DND-41 (cell line): Measurements from ENCODE around the gene PSMF1.

Experiments
- ATAC-seq: fragments of 200-7000 bp; cut with Tn5 transposase; 3 replicates; pipeline ENCODE4 v1.9.1; 2021; ENCODE audit warnings: low read depth; ENCODE audit not compliant: insufficient read depth
- DNase-seq: peaks from one replicate; pipeline ENCODE4 v3.0.0-alpha.2; 2020
- H2AFZ ChIP-seq: 2 replicates; pipeline ENCODE4 v1.6.0; 2012; ENCODE audit warnings: low read depth, low read length
- H3K27ac ChIP-seq: 2 replicates; pipeline ENCODE4 v1.5.1; 2012; ENCODE audit warnings: low read length, inconsistent platforms
- H3K27me3 ChIP-seq: fragments of 200-600 bp; sonication (generic); 2 replicates; pipeline ENCODE4 v1.6.0; 2012; ENCODE audit warnings: low read length, mild to moderate bottlenecking, inconsistent platforms; ENCODE audit not compliant: insufficient read depth, poor library complexity
- H3K36me3 ChIP-seq: 2 replicates; pipeline ENCODE4 v1.5.1; 2012; ENCODE audit warnings: low read length, inconsistent platforms; ENCODE audit not compliant: insufficient read depth
- H3K4me1 ChIP-seq: 2 replicates; pipeline ENCODE4 v1.5.1; 2012; ENCODE audit warnings: mild to moderate bottlenecking, low read length; ENCODE audit not compliant: insufficient read depth
- H3K4me2 ChIP-seq: 2 replicates; pipeline ENCODE4 v1.6.0; 2012; ENCODE audit warnings: mild to moderate bottlenecking, moderate library complexity, low read length, inconsistent platforms; ENCODE audit not compliant: insufficient read depth
- H3K4me3 ChIP-seq, 2 experiments: fragments of 200-600 bp in 1 of 2; shearing (Covaris generic) in 1 of 2; 2 replicates each; pipeline ENCODE4 v1.5.1; 2012 to 2016; ENCODE audit warnings: inconsistent platforms in 2 of 2, low read length in 2 of 2, mild to moderate bottlenecking in 2 of 2, low read depth in 1 of 2, moderate library complexity in 1 of 2
- H3K79me2 ChIP-seq: 2 replicates; pipeline ENCODE4 v1.6.0; 2012; ENCODE audit warnings: low read length, inconsistent platforms; ENCODE audit not compliant: insufficient read depth
- H3K9ac ChIP-seq: 2 replicates; pipeline ENCODE4 v1.6.0; 2012; ENCODE audit warnings: low read depth, mild to moderate bottlenecking, inconsistent platforms, low read length, moderate library complexity
- H3K9me3 ChIP-seq: 2 replicates; pipeline ENCODE4 v1.5.1; 2012; ENCODE audit warnings: low read length, moderate library complexity, mild to moderate bottlenecking, inconsistent platforms; ENCODE audit not compliant: insufficient read depth, severe bottlenecking
- H4K20me1 ChIP-seq: 2 replicates; pipeline ENCODE4 v1.6.0; 2012; ENCODE audit warnings: low read length; ENCODE audit not compliant: insufficient read depth
- EZH2 ChIP-seq: IDR thresholded peaks from 3 replicates; pipeline ENCODE4 v1.6.1; 2012; ENCODE audit warnings: borderline replicate concordance, low read depth, mild to moderate bottlenecking, moderate library complexity, low read length, inconsistent platforms; ENCODE audit not compliant: severe bottlenecking
- TF ChIP-seq, protein P1 (sequence below): IDR thresholded peaks from 2 replicates; pipeline ENCODE4 v1.5.1; 2012; ENCODE audit warnings: borderline replicate concordance, low read length, moderate library complexity, mild to moderate bottlenecking; ENCODE audit not compliant: poor library complexity, severe bottlenecking; ENCODE audit errors: extremely low read depth

Gene PSMF1

GRCh38 chr20:1125277-1125676, 6.9 kb downstream of the PSMF1 start:
- H3K4me1 ChIP-seq, result peaks cover 33% of the 10 kb centered on the region
- peaks cover 88% of the 10 kb centered on the region for H3K36me3 ChIP-seq
- H3K79me2 ChIP-seq, result peaks cover 55% of the 10 kb centered on the region
- H3K9ac ChIP-seq, result no peak overlapping the region
- no peak overlapping the region for H3K27ac ChIP-seq
- no peaks in the 10 kb centered on the region for H3K27me3 ChIP-seq
- TF ChIP-seq, protein P1, sequence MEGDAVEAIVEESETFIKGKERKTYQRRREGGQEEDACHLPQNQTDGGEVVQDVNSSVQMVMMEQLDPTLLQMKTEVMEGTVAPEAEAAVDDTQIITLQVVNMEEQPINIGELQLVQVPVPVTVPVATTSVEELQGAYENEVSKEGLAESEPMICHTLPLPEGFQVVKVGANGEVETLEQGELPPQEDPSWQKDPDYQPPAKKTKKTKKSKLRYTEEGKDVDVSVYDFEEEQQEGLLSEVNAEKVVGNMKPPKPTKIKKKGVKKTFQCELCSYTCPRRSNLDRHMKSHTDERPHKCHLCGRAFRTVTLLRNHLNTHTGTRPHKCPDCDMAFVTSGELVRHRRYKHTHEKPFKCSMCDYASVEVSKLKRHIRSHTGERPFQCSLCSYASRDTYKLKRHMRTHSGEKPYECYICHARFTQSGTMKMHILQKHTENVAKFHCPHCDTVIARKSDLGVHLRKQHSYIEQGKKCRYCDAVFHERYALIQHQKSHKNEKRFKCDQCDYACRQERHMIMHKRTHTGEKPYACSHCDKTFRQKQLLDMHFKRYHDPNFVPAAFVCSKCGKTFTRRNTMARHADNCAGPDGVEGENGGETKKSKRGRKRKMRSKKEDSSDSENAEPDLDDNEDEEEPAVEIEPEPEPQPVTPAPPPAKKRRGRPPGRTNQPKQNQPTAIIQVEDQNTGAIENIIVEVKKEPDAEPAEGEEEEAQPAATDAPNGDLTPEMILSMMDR, result no peak
- TF ChIP-seq EZH2, result no peak
- no peaks in the 10 kb centered on the region for H3K9me3 ChIP-seq
- DNase-seq (no peak), ATAC-seq (no peak)
- H3K4me3 ChIP-seq, result no peak overlapping the region
- peaks cover 23% of the 10 kb centered on the region for H4K20me1 ChIP-seq
- H3K4me2 ChIP-seq, result no peak overlapping the region
- no peak overlapping the region for H2AFZ ChIP-seq

- H3K9ac ChIP-seq, result no peak overlapping the region
- peaks cover 44% of the 10 kb centered on the region for H3K79me2 ChIP-seq
- TF ChIP-seq, protein P1, result no peak
- no peak for TF ChIP-seq EZH2
- H3K36me3 ChIP-seq, result peaks cover 96% of the 10 kb centered on the region
- H4K20me1 ChIP-seq, result peaks cover 16% of the 10 kb centered on the region
- no peak for ATAC-seq
- H3K27ac ChIP-seq, result no peak overlapping the region
- no peak overlapping the region for H3K4me2 ChIP-seq
- no peaks in the 10 kb centered on the region for H3K9me3 ChIP-seq
- no peak overlapping the region for H3K4me3 ChIP-seq
- H3K4me1 ChIP-seq, result peaks cover 7% of the 10 kb centered on the region; the same call in 1 of the 2 replicates
- H3K27me3 ChIP-seq, result no peaks in the 10 kb centered on the region
- DNase-seq, result no peak
- no peak overlapping the region for H2AFZ ChIP-seq
Observed at GRCh38 chr20:1127840-1128239, 9.4 kb downstream of the PSMF1 start.

GRCh38 chr20:1130058-1130694, 11.8 kb downstream of the PSMF1 start:
- Histone ChIP-seq H2AFZ (no peak overlapping the region), H3K4me2 (no peak overlapping the region), H3K79me2 (peaks cover 34% of the 10 kb centered on the region), H3K9me3 (no peaks in the 10 kb centered on the region), H3K9ac (no peak overlapping the region), H4K20me1 (peaks cover 23% of the 10 kb centered on the region), H3K4me1 (no peaks in the 10 kb centered on the region), H3K36me3 (peaks cover 97% of the 10 kb centered on the region), H3K4me3 (no peak overlapping the region), H3K27ac (no peak overlapping the region), H3K27me3 (no peaks in the 10 kb centered on the region)
- TF ChIP-seq, protein P1, result no peak
- no peak for TF ChIP-seq EZH2
- DNase-seq, result no peak
- no peak for ATAC-seq

DNA sequence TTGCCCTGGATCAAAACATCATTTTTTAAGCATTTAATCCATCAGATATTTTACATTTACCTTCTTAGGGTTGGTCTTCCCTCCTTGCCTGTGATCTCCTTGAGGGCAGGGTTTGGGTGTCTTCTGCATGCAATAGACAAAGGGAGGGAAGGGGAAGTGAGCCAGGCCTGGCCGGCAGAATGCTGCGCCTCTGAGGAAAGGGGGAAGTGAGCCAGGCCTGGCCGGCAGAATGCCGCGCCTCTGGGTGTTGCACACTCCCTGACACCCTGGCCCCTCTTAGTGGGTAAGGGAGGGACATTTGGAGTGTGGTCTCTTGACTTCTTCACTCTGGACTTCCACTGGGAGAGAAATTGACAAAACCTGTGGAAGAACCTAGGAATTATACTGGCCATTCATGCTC, 12.4 kb downstream of the PSMF1 start:
- H3K36me3 ChIP-seq, result peaks cover 97% of the 10 kb centered on the region
- H3K4me2 ChIP-seq, result no peak overlapping the region
- H4K20me1 ChIP-seq, result peaks cover 23% of the 10 kb centered on the region
- H3K9ac ChIP-seq, result no peak overlapping the region
- TF ChIP-seq, protein P1, result no peak
- no peak for TF ChIP-seq EZH2
- H3K27me3 ChIP-seq, result no peaks in the 10 kb centered on the region
- DNase-seq (no peak), ATAC-seq (no peak)
- H3K79me2 ChIP-seq, result peaks cover 28% of the 10 kb centered on the region
- no peaks in the 10 kb centered on the region for H3K9me3 ChIP-seq
- no peaks in the 10 kb centered on the region for H3K4me1 ChIP-seq
- no peak overlapping the region for H3K27ac ChIP-seq
- no peak overlapping the region for H2AFZ ChIP-seq
- no peak overlapping the region for H3K4me3 ChIP-seq
